ENCODE data around the gene TBX10. TPM values are rescaled to one million over a fixed set of nuclear protein-coding genes. Genes with fewer than 3 reads are reported as not detected.

The TBX10 gene
- total RNA-seq, 1 donor: not detected

DNA sequence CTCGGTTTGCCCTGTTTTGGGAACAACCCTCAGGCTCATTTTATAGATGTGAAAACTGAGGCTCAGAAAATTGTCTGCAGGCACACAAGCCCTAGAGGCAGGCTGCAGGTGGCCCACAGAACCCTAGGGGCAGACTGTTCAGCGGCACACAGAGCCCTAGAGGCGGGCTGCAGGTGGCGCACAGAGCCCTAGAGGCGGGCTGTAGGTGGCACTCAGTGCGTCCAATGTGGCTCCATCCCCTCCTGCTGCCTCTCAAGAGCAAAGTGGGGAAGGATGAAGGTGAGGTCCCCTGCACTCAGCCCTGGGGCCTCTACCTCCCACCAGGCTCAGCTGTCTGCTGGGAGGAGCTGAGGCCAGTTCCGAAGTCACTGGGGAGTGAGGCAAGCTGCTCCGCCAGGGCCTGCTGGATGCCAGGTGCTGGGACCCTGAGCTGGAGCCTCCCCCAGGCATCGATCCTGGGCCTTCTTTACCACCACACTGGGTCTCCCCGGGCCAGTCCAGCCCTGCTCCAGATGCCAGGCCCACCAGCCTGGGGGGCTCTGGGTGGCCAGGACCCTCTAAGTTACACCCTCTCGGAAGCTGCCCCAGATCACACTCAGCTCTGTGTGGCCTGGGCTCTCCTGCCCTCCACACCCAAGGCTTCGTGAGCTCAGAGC is 8.7 kb upstream of the TBX10 start:
- no peak for TF ChIP-seq CTCF (IDR thresholded peaks at IDR 0.05; ENCODE audit: insufficient read depth, low read length)
- DNase-seq (ENCODE audit: low read depth): no peak
- H3K4me3 ChIP-seq (ENCODE audit: low read depth, low read length): no peak overlapping the region

GRCh38 chr11:67647471-67647870 is 7.9 kb upstream of the TBX10 start:
- H3K4me3 ChIP-seq (ENCODE audit: low read depth, low read length): no peak overlapping the region
- no peak for DNase-seq (ENCODE audit: low read depth)
- TF ChIP-seq CTCF (IDR thresholded peaks at IDR 0.05; ENCODE audit: insufficient read depth, low read length): no peak

- DNase-seq (ENCODE audit: low read depth): no peak
- H3K4me3 ChIP-seq (ENCODE audit: low read depth, low read length): no peak overlapping the region
- no peak for TF ChIP-seq CTCF (IDR thresholded peaks at IDR 0.05; ENCODE audit: insufficient read depth, low read length)
Measured at GRCh38 chr11:67646535-67647336, 7.2 kb upstream of the TBX10 start.

GRCh38 chr11:67645521-67646461 is 6.2 kb upstream of the TBX10 start:
- no peak for DNase-seq (ENCODE audit: low read depth)
- no peak for TF ChIP-seq CTCF (IDR thresholded peaks at IDR 0.05; ENCODE audit: insufficient read depth, low read length)
- no peak overlapping the region for H3K4me3 ChIP-seq (ENCODE audit: low read depth, low read length)

DNA sequence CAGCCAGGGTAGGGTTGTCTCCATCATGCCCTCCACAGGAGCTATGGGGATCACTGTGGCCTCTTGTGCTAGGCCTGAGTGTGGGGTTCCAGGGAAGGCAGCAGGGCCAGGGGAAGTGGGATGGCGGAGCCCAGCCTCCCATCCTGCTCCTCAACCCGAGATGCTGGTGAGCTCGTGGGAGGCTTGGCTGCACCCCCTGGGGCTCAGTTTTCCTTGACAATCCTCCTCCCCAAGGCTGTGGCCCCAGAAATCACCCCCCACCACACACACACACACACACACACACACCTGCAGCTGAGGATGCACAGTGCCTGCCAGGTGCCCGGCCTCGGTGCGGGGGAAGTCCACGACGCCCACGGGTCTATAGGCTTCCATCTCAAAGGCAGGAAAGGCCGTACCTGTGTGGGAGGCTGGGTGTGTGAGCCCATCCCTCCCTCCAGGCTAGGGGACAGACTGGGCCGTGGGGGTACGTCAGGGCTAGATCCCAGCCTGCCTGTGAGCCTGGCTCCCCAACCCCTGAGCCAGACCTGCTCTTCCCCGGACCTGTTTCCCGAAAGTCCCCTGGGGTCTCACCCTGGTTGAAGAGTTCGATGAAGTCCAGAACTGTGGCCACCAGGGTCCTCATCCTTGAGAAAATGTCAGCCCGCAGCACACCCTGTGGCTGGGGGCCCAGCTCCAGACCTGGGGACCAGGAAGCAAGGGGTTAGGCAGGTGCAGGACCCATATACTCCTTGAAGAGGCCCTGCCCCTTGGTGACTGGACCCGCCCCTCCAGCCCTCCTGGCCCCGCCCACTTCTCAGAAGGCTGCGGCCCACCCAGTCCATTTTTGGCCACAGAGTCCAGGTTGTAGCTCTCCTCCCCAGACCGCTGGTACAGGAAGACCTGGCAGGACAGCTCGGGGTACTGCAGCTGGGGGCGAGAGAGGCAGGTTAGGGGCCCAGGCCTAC is 5.2 kb upstream of the TBX10 start:
- TF ChIP-seq CTCF (IDR thresholded peaks at IDR 0.05; ENCODE audit: insufficient read depth, low read length): no peak

DNA sequence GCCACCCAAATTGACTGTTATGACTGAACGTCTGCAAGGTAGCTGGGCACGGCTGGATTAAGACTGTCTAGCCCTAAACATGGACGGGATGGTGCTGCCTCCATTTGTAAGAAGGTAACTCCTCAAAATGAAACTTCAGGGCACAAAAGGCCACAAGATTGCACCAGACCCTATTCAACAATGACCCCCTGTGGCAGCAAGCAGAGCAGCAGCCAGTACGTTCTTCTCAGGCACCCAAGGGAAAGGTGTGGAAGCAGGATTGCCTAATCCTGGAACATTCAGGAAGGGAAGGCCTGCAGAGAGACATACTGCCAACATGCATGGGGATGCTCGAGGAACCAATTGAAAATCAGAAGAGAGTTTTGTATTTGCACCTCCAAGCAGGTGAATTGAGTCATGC is 4.5 kb upstream of the TBX10 start:
- no peak overlapping the region for H3K4me3 ChIP-seq (ENCODE audit: low read depth, low read length)
- peak; percentile 28 for TF ChIP-seq CTCF (IDR thresholded peaks at IDR 0.05; ENCODE audit: insufficient read depth, low read length)
- DNase-seq (ENCODE audit: low read depth): no peak

More for the DNA sequence above, 5.2 kb upstream of the TBX10 start:
- no peak for DNase-seq (ENCODE audit: low read depth)
- no peak overlapping the region for H3K4me3 ChIP-seq (ENCODE audit: low read depth, low read length)
